A549 (cell line): ENCODE measurements around the gene C10orf105. TPM values are rescaled to one million over a fixed set of nuclear protein-coding genes. Genes with fewer than 3 reads are reported as not detected.

Source experiments
- ATAC-seq, 2 experiments: fragments of 200-7000 bp in 1 of 2; fragments of >200 bp in 1 of 2; cut with Nextera tagmentation in 1 of 2; cut with Tn5 transposase in 1 of 2; 3 replicates each; pipeline versions ENCODE4 v1.8.0 to v1.9.1; 2018 to 2020; ENCODE audit warnings: mild to moderate bottlenecking in 1 of 2, moderate library complexity in 1 of 2
- CTCF ChIA-PET: fragments of 300-600 bp; sonication (Branson Sonifier 250); formaldehyde crosslinking; extraction: SDS; loops from one replicate; lab custom pipeline; 2021; ENCODE audit warnings: antibody characterized with exemption, inconsistent platforms; lab: Yijun Ruan, JAX
- POLR2A ChIA-PET: fragments of 350-600 bp; formaldehyde crosslinking; extraction: SDS; loops from one replicate; lab custom pipeline; 2021; ENCODE audit warnings: antibody characterized with exemption, inconsistent platforms; lab: Yijun Ruan, JAX
- DNase-seq, 2 experiments: peaks; one replicate each; pipeline versions ENCODE4 v3.0.0 to v3.0.0-alpha.2; 2011 to 2016; ENCODE audit warnings: low read depth in 1 of 2, low spot score in 1 of 2
- FAIRE-seq: peaks from 2 replicates; lab custom pipeline; 2011; peaks lifted over from hg19 to GRCh38; lab: Jason Lieb, UNC
- H3K27ac ChIP-seq, 2 experiments: fragments of >200 bp; sonication (Bioruptor Twin); formaldehyde crosslinking; 3 replicates each; pipeline ENCODE4 v1.5.1; 2016 to 2017
- H3K4me1 ChIP-seq: fragments of >200 bp; sonication (Bioruptor Twin); formaldehyde crosslinking; 3 replicates; pipeline ENCODE4 v1.6.1; 2016
- H3K4me2 ChIP-seq: fragments of >200 bp; sonication (Bioruptor Twin); formaldehyde crosslinking; 3 replicates; pipeline ENCODE4 v1.6.1; 2016
- H3K4me3 ChIP-seq: fragments of >200 bp; sonication (Bioruptor Twin); formaldehyde crosslinking; 3 replicates; pipeline ENCODE4 v1.5.1; 2016
- H3K9me3 ChIP-seq: fragments of >200 bp; sonication (Bioruptor Twin); formaldehyde crosslinking; 3 replicates; pipeline ENCODE4 v1.6.1; 2016
- CEBPB ChIP-seq, 2 experiments: fragments of >200 bp in 1 of 2; sonication (Bioruptor Twin) in 1 of 2; formaldehyde crosslinking in 1 of 2; IDR thresholded peaks; 2 replicates each; pipeline ENCODE4 v1.6.1; 2012 to 2016
- EP300 ChIP-seq, 2 experiments: fragments of >200 bp; sonication (Bioruptor Twin); formaldehyde crosslinking; IDR thresholded peaks; 2 replicates in 1 of 2; 3 replicates in 1 of 2; pipeline ENCODE4 v1.6.1; 2016 to 2017
- FOSL2 ChIP-seq, 2 experiments: fragments of 450-650 bp in 1 of 2; fragments of >200 bp in 1 of 2; sonication (Bioruptor Twin) in 1 of 2; formaldehyde crosslinking; IDR thresholded peaks; 2 replicates each; pipeline versions ENCODE4 v1.5.0 to v1.6.1; 2016 to 2020; ENCODE audit warnings: mild to moderate bottlenecking in 1 of 2, moderate library complexity in 1 of 2
- HDAC2 ChIP-seq: fragments of 200-600 bp; sonication (generic); IDR thresholded peaks from 2 replicates; pipeline ENCODE4 v1.6.1; 2016
- HOXB5 ChIP-seq: fragments of 250-450 bp; sonication (Bioruptor Pico); IDR thresholded peaks from 2 replicates; pipeline ENCODE4 v1.5.0; 2020; ENCODE audit warnings: mild to moderate bottlenecking, moderate library complexity
- JUN ChIP-seq, 2 experiments: fragments of >200 bp; sonication (Bioruptor Twin); formaldehyde crosslinking; IDR thresholded peaks; 2 replicates in 1 of 2; 3 replicates in 1 of 2; pipeline ENCODE4 v1.6.1; 2016 to 2017
- JUNB ChIP-seq: fragments of >200 bp; sonication (Bioruptor Twin); formaldehyde crosslinking; IDR thresholded peaks from 2 replicates; pipeline ENCODE4 v1.6.1; 2016
- KDM1A ChIP-seq: fragments of 200-600 bp; sonication (generic); IDR thresholded peaks from 2 replicates; pipeline ENCODE4 v1.6.1; 2016; ENCODE audit warnings: low read depth, mild to moderate bottlenecking
- KDM5A ChIP-seq: fragments of 200-600 bp; sonication (generic); IDR thresholded peaks from 2 replicates; pipeline ENCODE4 v1.6.1; 2016; ENCODE audit warnings: antibody characterized with exemption, mild to moderate bottlenecking
- MAFK ChIP-seq: fragments of 450-650 bp; IDR thresholded peaks from 2 replicates; pipeline ENCODE4 v1.6.1; 2014; ENCODE audit not compliant: partially characterized antibody
- MAZ ChIP-seq: fragments of 150-350 bp; IDR thresholded peaks from 2 replicates; pipeline ENCODE4 v1.6.1; 2014; ENCODE audit warnings: antibody characterized with exemption, low read depth, low read length, borderline replicate concordance
- MYC ChIP-seq: IDR thresholded peaks from 2 replicates; pipeline ENCODE4 v1.6.1; 2012; ENCODE audit warnings: mild to moderate bottlenecking, inconsistent platforms, low read length, improper control_type of control experiment, borderline replicate concordance
- NR3C1 ChIP-seq: fragments of >200 bp; sonication (Bioruptor Twin); formaldehyde crosslinking; IDR thresholded peaks from 3 replicates; pipeline ENCODE4 v1.6.1; 2017
- RARB ChIP-seq: fragments of 250-450 bp; sonication (Bioruptor Pico); IDR thresholded peaks from 2 replicates; pipeline ENCODE4 v1.8.0; 2021; ENCODE audit warnings: mild to moderate bottlenecking, moderate library complexity
- RCOR1 ChIP-seq: fragments of 150-350 bp; IDR thresholded peaks from 2 replicates; pipeline ENCODE4 v1.6.1; 2014; ENCODE audit warnings: antibody characterized with exemption, low read length, low read depth
- SMC3 ChIP-seq: fragments of >200 bp; sonication (Bioruptor Twin); formaldehyde crosslinking; IDR thresholded peaks from 3 replicates; pipeline ENCODE4 v1.6.1; 2018; ENCODE audit warnings: inconsistent platforms
- SREBF2 ChIP-seq: fragments of 450-650 bp; IDR thresholded peaks from 2 replicates; pipeline ENCODE4 v1.6.1; 2014; ENCODE audit warnings: mild to moderate bottlenecking, moderate library complexity
- WGBS: methylation state at CpG from one replicate; pipeline ENCODE4 v1.1.6; 2017; ENCODE audit errors: missing lambda C conversion rate; 5-methylcytosine and 5-hydroxymethylcytosine counted together
- polyA plus RNA-seq, 4 experiments: library from polyadenylated mRNA; depleted of rRNA in 3 of 4; stranded (reverse); fragments of >200 nt; fragmentation: RNase III in 1 of 4; extraction: RNeasy Plus Mini Kit Qiagen cat#74134 plus additional on column Dnase treatment in 1 of 4; gene quantifications; 2 replicates in 3 of 4; 3 replicates in 1 of 4; pipeline ENCODE4 v1.2.3, GENCODE V29; 2011 to 2017
- TF ChIP-seq, protein P1 (sequence below): fragments of 250-450 bp; sonication (Bioruptor Pico); IDR thresholded peaks from 2 replicates; pipeline ENCODE4 v1.5.0; 2020; ENCODE audit warnings: low read depth, mild to moderate bottlenecking, moderate library complexity
- TF ChIP-seq, protein P2 (sequence below): fragments of 150-350 bp; IDR thresholded peaks from 2 replicates; pipeline ENCODE4 v1.6.1; 2014; ENCODE audit warnings: low read depth, mild to moderate bottlenecking, low read length

Gene C10orf105
- polyA plus RNA-seq, 2 of the 4 experiments (the other 2 are of a cell fraction) = not detected

DNA sequence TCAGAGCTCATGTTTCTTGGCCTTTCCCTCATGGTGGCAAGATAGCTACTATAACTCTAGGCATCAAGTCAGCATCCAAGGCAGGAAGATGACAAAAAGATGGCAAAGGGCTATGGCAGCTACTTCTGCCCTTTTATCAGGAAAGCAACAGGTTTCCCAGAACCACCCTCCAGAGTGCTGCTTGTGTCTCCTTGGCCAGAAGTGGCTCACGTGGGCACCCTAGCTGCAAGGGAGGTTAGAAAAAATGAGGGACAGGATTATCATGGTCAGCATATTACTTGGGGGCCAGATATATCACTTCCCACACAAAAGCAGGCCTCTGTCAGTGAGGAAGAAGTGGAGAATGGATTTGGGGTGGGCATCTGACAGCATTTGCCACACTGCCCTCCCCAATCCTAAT is 24.3 kb upstream of the C10orf105 start:
- no peak overlapping the region for H3K4me2 ChIP-seq
- no peak for TF ChIP-seq RARB (CRISPR knock-in tag)
- no peak for TF ChIP-seq JUN (IDR thresholded peaks at IDR 0.05)
- TF ChIP-seq NR3C1 = no peak
- TF ChIP-seq, protein P1, sequence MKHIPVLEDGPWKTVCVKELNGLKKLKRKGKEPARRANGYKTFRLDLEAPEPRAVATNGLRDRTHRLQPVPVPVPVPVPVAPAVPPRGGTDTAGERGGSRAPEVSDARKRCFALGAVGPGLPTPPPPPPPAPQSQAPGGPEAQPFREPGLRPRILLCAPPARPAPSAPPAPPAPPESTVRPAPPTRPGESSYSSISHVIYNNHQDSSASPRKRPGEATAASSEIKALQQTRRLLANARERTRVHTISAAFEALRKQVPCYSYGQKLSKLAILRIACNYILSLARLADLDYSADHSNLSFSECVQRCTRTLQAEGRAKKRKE = no peak
- no peak for TF ChIP-seq JUNB
- TF ChIP-seq HDAC2 = no peak
- TF ChIP-seq MAFK = peak; percentile 4
- TF ChIP-seq KDM1A = no peak
- TF ChIP-seq, all 56 proteins: peak for 1
- Histone ChIP-seq H3K4me1 (0 out of 3 replicates have a peak, but pooled peaks cover 3% of the 10 kb centered on the region), H3K9me3 (no peaks in the 10 kb centered on the region), H3K27ac (no peak overlapping the region), H3K4me3 (no peak overlapping the region)
- CTCF ChIA-PET = interaction anchor here (1.1 to 4.3 kb wide), 4 partner anchors 12 to 45 kb away, joined by 3 to 16 read pairs (median 4); no protein-coding TSS in a partner anchor
- POLR2A ChIA-PET = no interaction called here
- ATAC-seq = no peak
- 50% methylated on average over 1 of the region's 1 CpG for WGBS
- DNase-seq = no peak
- FAIRE-seq = no peak

DNA sequence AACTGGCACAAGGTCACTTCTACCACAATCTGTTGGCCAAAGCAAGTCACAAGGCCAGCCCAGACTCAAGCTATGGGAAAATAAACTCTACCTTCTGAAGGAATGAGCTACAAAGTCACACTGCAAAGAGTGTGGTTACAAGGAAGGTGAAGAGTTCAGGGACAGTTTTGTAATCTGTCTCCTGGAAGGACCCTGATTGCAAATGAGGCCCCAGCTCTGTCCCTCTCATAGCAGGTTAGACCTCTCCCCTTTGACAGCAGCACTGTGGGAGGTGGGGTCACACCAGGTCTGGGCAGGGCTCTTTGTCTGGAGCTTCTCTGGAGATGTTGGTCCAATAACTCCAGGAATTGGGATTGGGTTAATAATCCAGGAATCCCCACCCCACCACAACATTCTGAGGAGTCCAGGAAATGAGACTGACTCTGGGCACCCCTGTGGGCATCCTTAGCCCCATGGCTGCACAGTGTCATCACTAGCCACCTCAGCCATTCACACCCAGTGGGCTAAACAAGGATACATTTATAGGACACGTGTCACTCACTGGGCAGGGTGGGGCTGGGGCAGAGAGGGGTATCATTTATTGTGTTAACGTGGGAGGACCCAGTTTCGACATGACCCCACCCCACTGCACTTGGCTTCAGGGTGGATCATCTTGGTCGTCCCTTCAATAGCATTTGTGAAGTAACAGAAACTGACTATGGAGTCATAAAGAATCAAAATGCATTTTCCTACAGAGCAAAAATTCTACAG is 23.7 kb upstream of the C10orf105 start:
- H3K4me2 ChIP-seq = no peak overlapping the region
- no peaks in the 10 kb centered on the region for H3K4me1 ChIP-seq
- CTCF ChIA-PET = interaction anchor here (0.8 to 4.3 kb wide), 6 partner anchors 12 to 439 kb away, joined by 3 to 16 read pairs (median 4); partner anchors contain the start of gene VSIR
- H3K9me3 ChIP-seq = no peaks in the 10 kb centered on the region
- FAIRE-seq (no peak), ATAC-seq (no peak), DNase-seq (no peak)
- 50% methylated on average over 4 of the region's 4 CpGs for WGBS
- no peak overlapping the region for H3K27ac ChIP-seq
- H3K4me3 ChIP-seq = no peak overlapping the region
- TF ChIP-seq SREBF2 = no peak
- TF ChIP-seq HDAC2 = no peak
- TF ChIP-seq RARB (CRISPR knock-in tag) = no peak
- TF ChIP-seq, protein P2, sequence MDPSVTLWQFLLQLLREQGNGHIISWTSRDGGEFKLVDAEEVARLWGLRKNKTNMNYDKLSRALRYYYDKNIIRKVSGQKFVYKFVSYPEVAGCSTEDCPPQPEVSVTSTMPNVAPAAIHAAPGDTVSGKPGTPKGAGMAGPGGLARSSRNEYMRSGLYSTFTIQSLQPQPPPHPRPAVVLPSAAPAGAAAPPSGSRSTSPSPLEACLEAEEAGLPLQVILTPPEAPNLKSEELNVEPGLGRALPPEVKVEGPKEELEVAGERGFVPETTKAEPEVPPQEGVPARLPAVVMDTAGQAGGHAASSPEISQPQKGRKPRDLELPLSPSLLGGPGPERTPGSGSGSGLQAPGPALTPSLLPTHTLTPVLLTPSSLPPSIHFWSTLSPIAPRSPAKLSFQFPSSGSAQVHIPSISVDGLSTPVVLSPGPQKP = no peak
- TF ChIP-seq KDM1A = no peak
- TF ChIP-seq HOXB5 (CRISPR knock-in tag) = no peak
- no peak for TF ChIP-seq RCOR1
- TF ChIP-seq MAZ = no peak
- TF ChIP-seq CEBPB (IDR thresholded peaks at IDR 0.05) = no peak
- no peak for TF ChIP-seq KDM5A
- no peak for TF ChIP-seq MAFK
- TF ChIP-seq SMC3 = no peak
- TF ChIP-seq, protein P1 = no peak
- TF ChIP-seq MYC = no peak
- no peak for TF ChIP-seq EP300 (IDR thresholded peaks at IDR 0.05)
- TF ChIP-seq FOSL2 (IDR thresholded peaks at IDR 0.05) = no peak
- TF ChIP-seq FOSL2 (CRISPR knock-in tag; IDR thresholded peaks at IDR 0.05) = no peak
- POLR2A ChIA-PET = no interaction called here
